NCI-H1105 (cell line): ENCODE measurements around the gene MSI2.

Source experiments
- DNase-seq: peaks from one replicate; lab custom pipeline; 2025; lab: John Stamatoyannopoulos, UW

MSI2 gene

DNA sequence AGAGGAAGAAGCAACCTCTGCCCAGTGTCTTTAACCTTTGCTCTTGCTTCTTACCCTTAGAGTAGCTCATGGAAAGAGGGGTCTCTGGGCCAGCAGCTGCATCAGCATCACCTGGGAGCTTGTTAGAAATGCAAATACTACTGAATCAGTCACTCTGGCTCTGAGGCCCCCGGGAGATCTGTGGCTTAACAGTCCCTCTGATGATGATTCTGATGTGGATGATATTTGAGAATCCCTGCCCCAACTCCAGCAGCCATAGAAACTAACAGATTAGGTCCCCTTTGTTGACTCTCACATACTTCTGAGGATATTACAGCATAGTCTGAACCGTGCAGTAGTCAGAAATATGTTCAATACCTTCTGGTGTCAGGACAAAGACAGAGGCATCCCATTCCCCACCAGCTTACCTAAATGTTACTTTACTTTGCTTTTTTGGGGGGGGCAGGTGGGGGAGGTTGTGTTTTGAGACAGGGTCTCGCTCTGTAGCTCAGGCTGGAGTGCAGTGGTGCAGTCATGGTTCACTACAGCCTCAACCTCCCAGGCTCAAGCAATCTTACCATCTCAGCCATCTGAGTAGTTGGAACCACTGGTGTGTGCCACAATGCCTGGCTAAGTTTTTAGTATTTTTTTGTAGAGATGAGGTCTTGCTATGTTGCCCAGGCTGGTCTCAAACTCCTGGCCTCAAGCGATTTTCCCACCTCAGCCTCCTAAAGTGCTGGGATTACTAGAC is 268.7 kb downstream of the MSI2 start:
- DNase-seq, result no peak

GRCh38 chr17:57527221-57528057 is 271.1 kb downstream of the MSI2 start:
- DNase-seq, result no peak

DNA sequence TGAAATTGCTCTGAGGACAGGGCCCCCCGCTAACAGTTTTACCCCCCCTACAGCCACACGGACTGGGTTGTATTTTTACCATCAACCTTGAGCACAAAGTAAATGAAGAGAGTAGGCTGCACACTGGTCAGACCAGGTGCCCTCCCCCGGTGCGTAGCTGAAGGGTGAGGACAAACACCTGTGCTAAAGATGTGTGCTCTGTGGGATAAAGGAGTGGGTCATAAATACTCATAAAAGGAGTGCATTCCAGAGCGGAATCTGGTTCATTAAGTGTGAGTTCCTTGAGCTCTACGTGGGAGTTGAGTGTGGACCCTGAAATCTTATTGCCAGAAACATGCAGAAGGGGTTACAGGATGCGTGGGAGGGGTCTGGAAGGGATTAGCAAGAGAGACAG is 271.7 kb downstream of the MSI2 start:
- no peak for DNase-seq

DNA sequence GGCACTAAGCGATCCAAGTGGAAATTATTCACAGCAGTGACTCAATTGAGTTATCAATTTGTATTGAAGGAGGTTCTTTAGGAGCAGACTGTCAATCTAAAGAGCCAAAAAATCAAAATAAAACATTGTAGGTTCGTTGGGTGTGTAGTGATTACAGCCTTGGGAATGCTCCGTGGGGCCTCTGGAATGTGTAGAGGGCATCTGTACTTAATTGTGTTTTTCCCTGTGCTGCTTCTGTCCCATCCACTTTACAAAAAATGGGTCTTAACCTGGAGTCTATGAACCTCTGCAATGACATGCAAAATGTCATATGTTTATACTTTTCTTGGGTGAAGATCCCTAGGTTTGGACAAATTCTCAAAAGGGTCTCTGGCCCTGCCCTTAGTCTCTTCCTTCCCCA is 273.7 kb downstream of the MSI2 start:
- no peak for DNase-seq

DNA sequence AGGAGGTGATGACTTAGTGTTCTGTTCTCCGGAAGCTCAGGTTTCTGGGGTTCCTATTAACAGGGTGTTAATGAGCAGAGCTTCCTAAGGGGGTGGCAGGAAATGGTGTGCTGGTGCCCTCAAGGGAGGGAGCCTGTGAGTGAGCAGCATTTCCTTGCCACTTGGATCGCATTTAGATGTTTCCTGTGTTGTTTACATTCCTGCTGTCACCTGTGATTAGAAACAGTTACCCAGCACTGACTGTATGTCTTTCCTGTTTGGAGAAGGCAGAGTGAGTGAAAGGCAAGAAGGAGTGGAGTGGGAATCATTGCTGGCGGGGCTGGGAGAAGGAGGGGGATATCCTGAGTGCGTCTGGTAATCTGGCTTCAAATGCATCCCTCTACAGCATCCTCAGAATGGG is 274.2 kb downstream of the MSI2 start:
- DNase-seq, result no peak

DNA sequence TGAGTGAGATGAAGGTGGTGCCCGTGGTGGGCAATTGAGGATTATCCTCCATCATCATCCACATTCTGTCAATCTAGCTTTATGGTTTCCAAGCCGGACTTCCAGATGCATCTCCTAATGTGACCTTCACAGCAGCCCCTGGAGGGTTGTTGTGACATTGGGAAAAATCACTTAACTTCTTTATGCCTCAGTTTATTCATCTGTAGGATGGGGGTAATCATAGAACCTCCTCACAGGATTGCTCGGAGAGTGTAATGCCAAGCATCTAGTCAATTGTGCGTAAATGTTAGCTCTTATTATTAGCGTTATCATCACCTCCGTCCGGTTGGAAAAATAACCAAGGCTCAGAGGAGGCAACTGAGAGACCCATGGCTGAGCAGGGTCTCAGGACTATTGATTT is 274.8 kb downstream of the MSI2 start:
- DNase-seq, result no peak

DNA sequence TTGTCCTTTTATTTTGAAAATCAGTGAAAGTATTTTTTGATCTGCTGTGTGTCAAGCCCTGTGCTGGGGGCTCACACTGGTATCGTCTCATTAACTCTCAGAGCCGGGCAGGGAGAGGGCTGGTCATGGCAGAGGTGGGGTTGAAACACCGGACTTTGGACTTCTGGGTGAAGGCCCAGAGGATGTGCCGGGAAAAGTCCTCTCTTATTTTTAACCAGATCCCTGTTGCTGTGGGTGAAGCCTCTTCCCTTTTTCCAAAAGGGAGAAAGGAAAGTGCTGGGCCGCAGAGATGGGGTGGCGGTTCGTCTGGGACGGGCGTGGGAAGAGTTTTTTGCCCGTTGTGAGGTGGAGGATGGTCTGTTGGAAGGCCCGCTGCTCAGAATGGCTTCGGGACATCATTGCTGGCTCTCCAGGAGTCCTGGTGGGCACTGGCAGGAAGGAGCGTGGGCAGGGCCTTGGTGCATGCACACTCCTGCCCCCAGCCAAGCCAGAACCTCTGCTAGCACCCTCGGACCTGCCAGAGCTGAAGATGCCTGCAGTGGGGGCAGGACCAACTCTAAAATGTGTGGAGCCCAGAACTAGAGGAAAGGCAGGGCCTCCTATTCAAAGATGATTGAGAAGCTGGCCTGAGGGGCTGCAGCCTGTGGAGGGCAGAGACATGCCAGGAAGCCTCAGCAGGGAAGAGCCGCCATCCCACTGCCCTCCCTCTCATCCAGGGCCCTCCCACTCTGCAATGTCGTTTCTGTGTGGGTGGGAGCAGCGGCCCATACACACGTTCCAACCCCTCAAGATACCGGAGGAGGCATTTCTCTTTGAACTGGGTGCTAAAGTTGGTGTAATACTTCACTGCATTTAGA is 275.6 kb downstream of the MSI2 start:
- DNase-seq, result no peak

DNA sequence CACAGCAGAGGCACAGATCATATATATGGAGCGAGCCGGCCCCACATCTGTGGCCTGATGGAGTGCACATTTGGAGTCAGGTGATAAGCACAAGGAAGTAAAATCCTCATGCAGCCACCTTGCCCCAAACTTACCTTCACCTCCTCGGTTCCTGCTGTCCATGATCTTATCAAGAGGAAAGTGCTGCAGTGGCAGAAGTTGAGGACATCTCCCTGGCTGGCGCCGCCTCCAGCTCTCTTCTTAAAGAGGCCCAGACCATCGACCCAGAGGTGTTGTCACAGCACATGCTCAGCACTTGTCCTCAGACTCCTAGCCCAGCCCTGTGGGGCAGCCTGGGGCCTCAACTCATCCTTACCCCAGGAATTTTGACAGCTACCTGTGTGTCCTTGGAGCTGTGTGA is 276.2 kb downstream of the MSI2 start:
- DNase-seq, result no peak

DNA sequence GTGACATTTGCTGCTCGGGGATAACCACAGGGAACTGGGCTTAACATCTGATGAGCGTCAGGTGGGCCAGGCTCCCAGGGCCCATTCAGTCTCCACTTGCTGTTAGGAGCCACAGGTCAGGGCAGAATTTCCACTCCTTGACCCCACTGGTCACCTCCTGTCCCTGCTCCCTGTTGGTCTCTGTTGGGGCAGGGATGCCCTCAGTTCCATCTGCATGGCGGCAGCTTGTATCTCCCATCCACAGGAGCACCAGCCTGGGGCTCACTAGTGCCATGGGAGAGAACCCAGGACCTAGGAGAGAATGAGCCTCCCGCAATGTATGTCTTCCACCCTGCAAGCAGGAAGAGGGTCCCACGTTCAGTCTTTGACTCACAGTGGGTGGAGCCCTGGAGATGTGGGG is 276.6 kb downstream of the MSI2 start:
- DNase-seq, result no peak

- no peak for DNase-seq
These were observed 277.5 kb downstream of the MSI2 start for GRCh38 chr17:57533684-57534305.

DNA sequence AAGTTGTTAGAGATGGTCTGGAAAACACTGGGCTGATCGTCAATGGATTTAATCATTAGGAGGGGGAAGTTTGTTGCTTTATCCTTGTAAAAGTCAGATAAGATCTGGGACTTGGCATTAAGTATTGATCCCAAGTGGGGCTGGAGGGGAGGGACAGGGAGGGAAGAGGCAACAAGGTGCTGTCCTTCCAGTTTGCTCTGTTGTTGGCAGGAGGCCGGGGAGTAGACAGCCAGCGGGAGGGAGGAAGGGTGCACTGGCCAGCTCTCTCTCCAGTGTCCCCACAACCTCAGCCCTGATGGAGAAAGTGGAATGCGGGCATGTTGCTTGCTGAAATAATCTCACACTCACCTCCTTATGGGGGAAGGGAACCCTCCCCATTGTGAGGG is 278.5 kb downstream of the MSI2 start:
- no peak for DNase-seq

DNA sequence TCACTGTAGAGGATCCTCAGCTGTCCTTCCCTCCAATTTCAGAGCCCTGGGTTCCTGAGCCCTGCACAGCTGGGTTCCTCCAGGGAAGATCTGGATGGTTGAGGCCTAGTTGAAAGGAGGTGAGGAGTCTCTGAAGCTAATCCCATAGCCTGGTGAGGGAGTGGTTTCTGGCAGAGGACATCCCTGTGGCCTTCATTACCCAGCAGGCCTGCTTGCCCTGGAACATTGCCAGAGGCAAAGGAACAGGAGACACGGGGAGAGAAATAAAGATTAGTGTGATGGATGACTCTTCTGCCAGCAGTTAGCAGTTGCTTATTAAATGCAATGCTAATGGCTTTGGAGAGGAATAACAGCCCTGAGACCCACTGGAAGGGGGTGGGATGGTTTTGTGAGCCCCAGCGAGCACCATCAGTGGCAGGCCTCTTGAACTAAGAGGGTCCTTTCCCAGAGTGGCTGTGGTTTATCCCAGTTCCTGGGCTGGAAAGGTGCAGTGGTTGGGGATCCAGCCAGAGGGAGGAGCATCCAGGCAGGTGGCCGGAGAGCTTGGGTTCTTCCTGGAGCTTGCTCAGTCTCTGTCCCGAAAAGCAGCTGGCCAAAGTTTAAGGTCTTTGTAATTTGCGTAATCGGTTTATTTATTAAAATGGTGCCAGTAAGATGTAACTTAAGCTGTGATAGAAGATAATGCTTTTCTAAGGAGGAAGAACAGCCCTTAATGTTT is 279.1 kb downstream of the MSI2 start:
- DNase-seq, result peak; percentile 51

DNA sequence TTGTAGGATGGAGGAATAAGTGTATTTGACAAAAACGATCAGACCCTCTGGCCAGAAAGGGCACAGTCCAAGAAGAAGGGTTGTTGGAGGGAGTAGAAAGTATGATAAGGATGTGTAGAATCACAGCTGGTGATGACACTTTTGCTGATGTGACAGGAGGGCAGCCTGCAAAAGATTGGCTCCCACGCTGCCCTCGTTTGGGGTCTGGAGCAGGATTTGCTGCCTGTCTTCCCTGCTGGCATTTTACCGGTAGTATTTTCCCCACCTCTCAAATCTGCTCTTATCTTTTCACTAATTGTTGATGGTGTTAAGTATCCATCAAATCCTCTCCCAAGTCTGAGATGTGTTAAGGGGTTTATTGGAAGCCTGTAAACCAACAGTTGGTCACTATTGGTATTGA is 280.0 kb downstream of the MSI2 start:
- DNase-seq, result no peak

DNA sequence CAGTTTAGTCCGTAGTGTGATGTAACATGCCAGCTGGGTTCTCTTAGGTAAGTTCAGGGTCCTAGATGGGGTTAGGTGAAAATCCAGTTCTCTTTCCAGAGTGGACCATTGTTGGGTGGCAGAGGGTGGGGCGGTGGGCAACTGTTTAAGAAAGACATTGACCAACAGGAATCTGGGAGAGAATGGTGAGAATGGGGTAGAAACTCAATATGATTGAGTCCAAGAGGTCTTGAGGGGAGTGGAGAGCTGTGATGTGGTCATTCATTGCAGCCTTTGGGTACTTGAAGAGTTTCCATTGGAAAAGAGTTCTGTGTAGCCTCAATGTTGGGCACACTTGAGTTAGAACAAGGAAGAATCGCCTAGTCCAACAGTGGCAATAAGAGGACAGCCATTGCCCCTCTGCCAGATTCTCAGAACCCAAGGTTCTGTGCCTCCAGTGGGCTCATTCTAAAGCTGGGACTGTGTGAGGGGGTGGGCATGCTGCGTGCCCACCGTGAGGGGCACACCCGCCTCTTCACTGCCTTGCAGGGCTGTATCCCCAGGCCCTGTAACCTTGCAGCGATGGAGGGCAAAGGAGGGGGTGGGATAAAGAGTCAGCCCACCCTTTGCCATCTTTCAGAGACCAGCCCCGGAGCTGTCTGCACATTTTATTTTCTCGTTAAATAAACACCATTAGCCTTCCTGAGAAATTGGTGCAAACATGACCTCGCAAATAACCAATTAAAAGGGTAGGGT is 280.6 kb downstream of the MSI2 start:
- no peak for DNase-seq

GRCh38 chr17:57537524-57538410 is 281.4 kb downstream of the MSI2 start:
- no peak for DNase-seq

DNA sequence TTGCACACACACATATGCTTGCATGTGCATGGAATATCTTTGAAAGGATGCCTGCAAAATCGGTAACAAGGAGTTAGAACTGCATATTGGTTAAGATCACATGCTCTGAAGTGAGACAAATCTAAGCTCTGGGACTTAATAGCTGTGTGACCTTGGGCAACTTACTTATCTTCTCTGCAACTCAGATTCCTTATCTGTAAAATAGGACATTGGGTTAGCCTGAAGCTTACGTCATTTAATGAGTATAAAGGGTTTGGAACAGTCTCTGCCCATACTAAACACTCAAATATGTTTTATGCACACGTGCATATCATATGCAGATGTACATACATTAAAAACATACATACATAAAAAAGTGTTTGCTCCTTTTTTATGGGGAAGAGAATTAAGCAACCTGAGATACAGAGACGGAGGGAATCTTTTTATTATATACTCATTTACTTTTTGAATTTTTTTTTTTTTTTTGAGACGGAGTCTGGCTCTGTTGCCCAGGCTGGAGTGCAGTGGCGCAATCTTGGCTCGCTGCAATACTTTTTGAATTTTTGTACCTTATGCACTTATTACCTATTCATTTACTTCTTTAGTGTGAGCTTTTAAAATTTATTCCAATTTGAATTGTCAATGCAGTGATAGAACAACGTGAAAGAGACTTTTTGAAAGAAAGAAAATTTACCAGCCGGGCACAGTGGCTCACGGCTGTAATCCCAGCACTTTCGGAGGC is 282.6 kb downstream of the MSI2 start:
- no peak for DNase-seq

DNA sequence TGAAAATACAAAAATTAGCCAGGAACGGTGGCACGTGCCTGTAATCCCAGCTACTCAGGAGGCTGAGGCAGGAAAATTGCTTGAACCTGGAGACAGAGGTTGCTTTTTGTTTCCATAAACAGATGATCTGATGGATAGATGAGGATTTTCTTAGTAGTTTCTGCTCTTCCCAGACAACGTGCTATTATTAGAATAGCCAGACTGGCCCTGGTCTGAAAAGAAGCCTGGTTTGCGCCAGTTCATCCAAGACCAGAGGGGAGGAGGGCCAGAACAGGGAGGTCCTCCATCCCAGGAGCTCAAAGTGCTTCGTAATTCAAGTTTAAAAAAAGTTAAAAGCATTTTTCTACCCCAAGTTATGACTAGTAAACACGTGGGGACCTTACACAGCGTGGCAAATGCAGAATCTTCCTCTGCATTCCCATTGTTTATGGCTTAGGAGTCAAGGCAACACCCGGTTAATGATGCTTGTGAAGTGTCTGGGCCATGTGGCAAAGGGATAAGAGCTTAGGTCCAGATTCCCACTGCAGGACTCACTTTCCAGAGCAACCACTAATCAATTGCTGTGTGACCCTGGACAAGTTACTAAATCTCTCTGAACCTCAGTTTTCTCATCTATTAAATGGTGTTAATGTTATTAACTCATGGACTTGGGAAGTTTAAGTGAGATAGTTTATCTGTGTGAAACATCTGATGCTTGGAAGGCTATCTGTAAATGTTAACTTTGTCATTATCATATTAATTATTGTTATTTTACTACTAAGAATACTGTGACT is 283.4 kb downstream of the MSI2 start:
- no peak for DNase-seq

DNA sequence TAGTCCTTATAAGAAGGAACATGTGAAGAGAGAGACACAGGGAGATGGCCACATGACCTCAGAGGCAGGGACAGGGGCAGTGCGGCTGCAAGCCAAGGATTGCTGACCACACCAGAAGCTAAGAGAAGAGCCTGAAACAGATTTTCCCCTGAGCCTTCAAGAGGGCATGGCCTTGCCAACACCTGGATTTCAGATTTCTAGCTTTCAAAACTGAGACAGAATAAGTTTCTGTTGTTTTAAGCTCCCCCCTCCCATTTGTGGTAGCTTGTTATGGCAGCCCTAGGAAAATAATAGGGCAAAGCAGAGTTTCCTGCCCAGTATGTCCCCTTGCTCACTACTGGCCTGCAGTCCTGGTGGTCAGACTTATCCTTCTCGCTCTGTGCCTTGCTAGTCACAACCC is 284.3 kb downstream of the MSI2 start:
- DNase-seq, result no peak
